ENCODE data around the gene INAFM1. TPM values are rescaled to one million over a fixed set of nuclear protein-coding genes. Genes with fewer than 3 reads are reported as not detected.

Gene INAFM1
- total and polyA plus RNA-seq, 4 donors, result 1.5 to 2.5 (median 1.9) TPM

DNA sequence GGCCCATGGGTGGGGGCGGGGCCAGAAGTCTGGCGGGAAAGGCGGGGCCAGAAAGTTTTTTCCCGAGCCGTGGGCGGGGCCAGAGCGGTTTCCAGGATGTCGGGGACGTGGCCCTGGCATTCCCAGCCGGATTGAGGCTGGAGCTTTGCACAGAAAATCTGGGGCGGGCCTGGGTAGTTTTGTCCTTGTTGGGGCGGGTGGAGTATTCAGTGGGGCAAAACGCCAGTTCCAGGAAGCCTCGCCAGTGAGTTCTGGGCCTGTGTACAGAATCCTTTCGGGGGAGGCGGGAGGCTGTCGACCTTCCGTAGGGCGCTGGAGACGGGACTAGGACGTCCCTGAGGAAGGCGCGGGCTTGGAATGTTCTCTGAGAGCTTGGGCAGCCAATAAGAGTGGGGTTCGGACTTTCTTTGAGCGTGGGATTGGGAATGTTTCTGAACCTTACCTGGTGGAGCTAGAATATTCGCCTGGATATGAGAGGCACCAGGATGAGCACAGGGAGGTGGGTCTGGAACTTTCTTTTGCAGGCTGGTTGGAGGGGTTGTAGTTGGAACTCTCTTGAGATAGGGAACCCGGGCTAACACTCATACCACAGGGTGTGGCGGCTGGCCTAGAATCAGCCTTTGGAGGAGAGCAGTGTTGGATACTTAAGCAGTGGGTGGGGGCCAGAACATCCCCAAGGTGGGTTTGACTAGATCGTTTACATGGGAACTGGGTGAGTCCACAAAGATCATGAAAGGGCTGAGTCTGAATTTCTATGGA, 17.1 kb upstream of the INAFM1 start:
- Histone ChIP-seq H3K9ac (ENCODE audit: low read depth in 1 of 2, low read length in 2 of 2) (peak overlapping the region; percentile 61 to 67), H3K4me3 (ENCODE audit: low read depth in 1 of 3, low read length in 3 of 3) (peak overlapping the region; percentile 43 to 67 (median 45)), H3K27ac (ENCODE audit: low read depth in 1 of 2, low read length in 2 of 2) (peak overlapping the region; percentile 83 to 86), H3K4me1 (ENCODE audit: control insufficient read depth in 4 of 4, insufficient read depth in 4 of 4, low read length in 3 of 4) (peaks cover 7 to 14% (median 10%) of the 10 kb centered on the region in 4 donors), H3K27me3 (ENCODE audit: control insufficient read depth in 4 of 4, insufficient read depth in 4 of 4, low read length in 3 of 4) (no peaks in the 10 kb centered on the region), H3K9me3 (ENCODE audit: control insufficient read depth in 4 of 4, low read length in 3 of 4) (no peaks in the 10 kb centered on the region), H3K36me3 (ENCODE audit: control insufficient read depth in 4 of 4, insufficient read depth in 3 of 4, low read depth in 1 of 4, low read length in 3 of 4) (peaks cover 13 to 27% (median 14%) of the 10 kb centered on the region in 4 donors)
- 5% methylated on average over 29 of the region's 29 CpGs for WGBS
- TF ChIP-seq GABPA (IDR thresholded peaks at IDR 0.05 in 1 of 2, conservative IDR thresholded peaks at IDR 0.05 in 1 of 2) (peak in 1 of 2 donors; percentile 74), EGR1 (IDR thresholded peaks at IDR 0.05; ENCODE audit: low read depth in 2 of 2) (peak in 1 of 2 donors; percentile 69), RAD21 (IDR thresholded peaks at IDR 0.05) (peak in 1 of 2 donors; percentile 47), ATF3 (IDR thresholded peaks at IDR 0.05) (no peak), FOXA2 (IDR thresholded peaks at IDR 0.05) (peak; percentile 39), HNF4G (IDR thresholded peaks at IDR 0.05) (peak; percentile 22), RXRA (IDR thresholded peaks at IDR 0.05) (peak; percentile 39 to 58), MAX (IDR thresholded peaks at IDR 0.05) (peak; percentile 91), JUND (IDR thresholded peaks at IDR 0.05) (peak in 1 of 2 donors; percentile 32), TAF1 (conservative IDR thresholded peaks at IDR 0.05) (peak; percentile 67), FOXA1 (IDR thresholded peaks at IDR 0.05) (no peak), YY1 (IDR thresholded peaks at IDR 0.05) (peak; percentile 67), SP1 (IDR thresholded peaks at IDR 0.05) (peak; percentile 67), NR2F2 (IDR thresholded peaks at IDR 0.05) (peak; percentile 51), HNF4A (conservative IDR thresholded peaks at IDR 0.05) (peak; percentile 27)
- TF ChIP-seq, protein P1, sequence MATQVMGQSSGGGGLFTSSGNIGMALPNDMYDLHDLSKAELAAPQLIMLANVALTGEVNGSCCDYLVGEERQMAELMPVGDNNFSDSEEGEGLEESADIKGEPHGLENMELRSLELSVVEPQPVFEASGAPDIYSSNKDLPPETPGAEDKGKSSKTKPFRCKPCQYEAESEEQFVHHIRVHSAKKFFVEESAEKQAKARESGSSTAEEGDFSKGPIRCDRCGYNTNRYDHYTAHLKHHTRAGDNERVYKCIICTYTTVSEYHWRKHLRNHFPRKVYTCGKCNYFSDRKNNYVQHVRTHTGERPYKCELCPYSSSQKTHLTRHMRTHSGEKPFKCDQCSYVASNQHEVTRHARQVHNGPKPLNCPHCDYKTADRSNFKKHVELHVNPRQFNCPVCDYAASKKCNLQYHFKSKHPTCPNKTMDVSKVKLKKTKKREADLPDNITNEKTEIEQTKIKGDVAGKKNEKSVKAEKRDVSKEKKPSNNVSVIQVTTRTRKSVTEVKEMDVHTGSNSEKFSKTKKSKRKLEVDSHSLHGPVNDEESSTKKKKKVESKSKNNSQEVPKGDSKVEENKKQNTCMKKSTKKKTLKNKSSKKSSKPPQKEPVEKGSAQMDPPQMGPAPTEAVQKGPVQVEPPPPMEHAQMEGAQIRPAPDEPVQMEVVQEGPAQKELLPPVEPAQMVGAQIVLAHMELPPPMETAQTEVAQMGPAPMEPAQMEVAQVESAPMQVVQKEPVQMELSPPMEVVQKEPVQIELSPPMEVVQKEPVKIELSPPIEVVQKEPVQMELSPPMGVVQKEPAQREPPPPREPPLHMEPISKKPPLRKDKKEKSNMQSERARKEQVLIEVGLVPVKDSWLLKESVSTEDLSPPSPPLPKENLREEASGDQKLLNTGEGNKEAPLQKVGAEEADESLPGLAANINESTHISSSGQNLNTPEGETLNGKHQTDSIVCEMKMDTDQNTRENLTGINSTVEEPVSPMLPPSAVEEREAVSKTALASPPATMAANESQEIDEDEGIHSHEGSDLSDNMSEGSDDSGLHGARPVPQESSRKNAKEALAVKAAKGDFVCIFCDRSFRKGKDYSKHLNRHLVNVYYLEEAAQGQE (IDR thresholded peaks at IDR 0.05), result peak; percentile 88
- TF ChIP-seq, protein P2, sequence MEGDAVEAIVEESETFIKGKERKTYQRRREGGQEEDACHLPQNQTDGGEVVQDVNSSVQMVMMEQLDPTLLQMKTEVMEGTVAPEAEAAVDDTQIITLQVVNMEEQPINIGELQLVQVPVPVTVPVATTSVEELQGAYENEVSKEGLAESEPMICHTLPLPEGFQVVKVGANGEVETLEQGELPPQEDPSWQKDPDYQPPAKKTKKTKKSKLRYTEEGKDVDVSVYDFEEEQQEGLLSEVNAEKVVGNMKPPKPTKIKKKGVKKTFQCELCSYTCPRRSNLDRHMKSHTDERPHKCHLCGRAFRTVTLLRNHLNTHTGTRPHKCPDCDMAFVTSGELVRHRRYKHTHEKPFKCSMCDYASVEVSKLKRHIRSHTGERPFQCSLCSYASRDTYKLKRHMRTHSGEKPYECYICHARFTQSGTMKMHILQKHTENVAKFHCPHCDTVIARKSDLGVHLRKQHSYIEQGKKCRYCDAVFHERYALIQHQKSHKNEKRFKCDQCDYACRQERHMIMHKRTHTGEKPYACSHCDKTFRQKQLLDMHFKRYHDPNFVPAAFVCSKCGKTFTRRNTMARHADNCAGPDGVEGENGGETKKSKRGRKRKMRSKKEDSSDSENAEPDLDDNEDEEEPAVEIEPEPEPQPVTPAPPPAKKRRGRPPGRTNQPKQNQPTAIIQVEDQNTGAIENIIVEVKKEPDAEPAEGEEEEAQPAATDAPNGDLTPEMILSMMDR (IDR thresholded peaks at IDR 0.05; ENCODE audit: low read depth, low read length, missing input control), result no peak
- TF ChIP-seq, protein P3, sequence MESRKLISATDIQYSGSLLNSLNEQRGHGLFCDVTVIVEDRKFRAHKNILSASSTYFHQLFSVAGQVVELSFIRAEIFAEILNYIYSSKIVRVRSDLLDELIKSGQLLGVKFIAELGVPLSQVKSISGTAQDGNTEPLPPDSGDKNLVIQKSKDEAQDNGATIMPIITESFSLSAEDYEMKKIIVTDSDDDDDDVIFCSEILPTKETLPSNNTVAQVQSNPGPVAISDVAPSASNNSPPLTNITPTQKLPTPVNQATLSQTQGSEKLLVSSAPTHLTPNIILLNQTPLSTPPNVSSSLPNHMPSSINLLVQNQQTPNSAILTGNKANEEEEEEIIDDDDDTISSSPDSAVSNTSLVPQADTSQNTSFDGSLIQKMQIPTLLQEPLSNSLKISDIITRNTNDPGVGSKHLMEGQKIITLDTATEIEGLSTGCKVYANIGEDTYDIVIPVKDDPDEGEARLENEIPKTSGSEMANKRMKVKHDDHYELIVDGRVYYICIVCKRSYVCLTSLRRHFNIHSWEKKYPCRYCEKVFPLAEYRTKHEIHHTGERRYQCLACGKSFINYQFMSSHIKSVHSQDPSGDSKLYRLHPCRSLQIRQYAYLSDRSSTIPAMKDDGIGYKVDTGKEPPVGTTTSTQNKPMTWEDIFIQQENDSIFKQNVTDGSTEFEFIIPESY (IDR thresholded peaks at IDR 0.05), result peak; percentile 52
- no peak for DNase-seq (ENCODE audit: low spot score)

All from liver (tissue), 9 donors.